HEK293 (cell line): ENCODE results near the gene TRAF3.

Experiments used
- CTCF ChIA-PET: fragments of 350-600 bp; formaldehyde crosslinking; extraction: SDS; loops from one replicate; lab custom pipeline; 2021; ENCODE audit warnings: antibody characterized with exemption; lab: Yijun Ruan, JAX
- POLR2A ChIA-PET: fragments of 300-600 bp; formaldehyde crosslinking; extraction: SDS; loops from one replicate; lab custom pipeline; 2020; ENCODE audit warnings: antibody characterized with exemption, inconsistent platforms; lab: Yijun Ruan, JAX
- H3K27ac ChIP-seq: fragments of 200-500 bp; sonication (Bioruptor generic); 2 replicates; pipeline ENCODE4 v1.5.1; 2014; ENCODE audit warnings: low read depth, low read length, control low read depth, inconsistent platforms; ENCODE audit errors: extremely low read depth
- H3K36me3 ChIP-seq, 2 experiments: fragments of 200-500 bp in 1 of 2; sonication (Bioruptor generic) in 1 of 2; 1 replicate in 1 of 2; 2 replicates in 1 of 2; pipeline ENCODE4 v1.5.1; 2014 to 2017; ENCODE audit warnings: inconsistent platforms in 2 of 2, low read length in 2 of 2; ENCODE audit not compliant: control insufficient read depth in 2 of 2, insufficient read depth in 1 of 2
- H3K4me1 ChIP-seq: fragments of 200-500 bp; sonication (Bioruptor generic); 2 replicates; pipeline ENCODE4 v1.5.1; 2014; ENCODE audit warnings: mild to moderate bottlenecking, low read length, inconsistent platforms; ENCODE audit not compliant: control insufficient read depth, insufficient read depth
- H3K4me3 ChIP-seq: 2 replicates; pipeline ENCODE4 v1.5.1; 2011; ENCODE audit warnings: low read depth, mild to moderate bottlenecking, control low read depth, low read length, moderate library complexity
- H3K9me3 ChIP-seq: fragments of 200-500 bp; sonication (Bioruptor generic); 2 replicates; pipeline ENCODE4 v1.5.1; 2014; ENCODE audit warnings: low read depth, low read length, inconsistent platforms; ENCODE audit not compliant: control insufficient read depth, insufficient read depth
- KLF10 ChIP-seq: fragments of 450-650 bp; IDR thresholded peaks from 2 replicates; pipeline ENCODE4 v1.5.1; 2018; ENCODE audit warnings: missing biosample characterization, mild to moderate bottlenecking, missing genetic modification characterization
- KLF7 ChIP-seq: fragments of 450-650 bp; formaldehyde crosslinking; IDR thresholded peaks from 2 replicates; pipeline ENCODE4 v1.5.1; 2016; ENCODE audit warnings: missing biosample characterization, missing genetic modification characterization, borderline replicate concordance
- MYNN ChIP-seq: fragments of 450-650 bp; formaldehyde crosslinking; IDR thresholded peaks from 2 replicates; pipeline ENCODE4 v1.5.1; 2016; ENCODE audit warnings: missing biosample characterization, missing genetic modification characterization, borderline replicate concordance
- OSR2 ChIP-seq: fragments of 450-650 bp; formaldehyde crosslinking; IDR thresholded peaks from 2 replicates; pipeline ENCODE4 v1.5.1; 2016; ENCODE audit warnings: missing biosample characterization, missing genetic modification characterization
- PRDM2 ChIP-seq: fragments of 450-650 bp; formaldehyde crosslinking; IDR thresholded peaks from 2 replicates; pipeline ENCODE4 v1.5.1; 2016; ENCODE audit warnings: missing biosample characterization, missing genetic modification characterization, borderline replicate concordance
- ZFHX2 ChIP-seq: fragments of 450-650 bp; formaldehyde crosslinking; conservative IDR thresholded peaks from 2 replicates; pipeline ENCODE4 v1.5.1; 2016; ENCODE audit warnings: missing biosample characterization, missing genetic modification characterization
- ZNF132 ChIP-seq: fragments of 450-650 bp; formaldehyde crosslinking; IDR thresholded peaks from 2 replicates; pipeline ENCODE4 v1.5.1; 2017; ENCODE audit warnings: missing biosample characterization, missing genetic modification characterization, borderline replicate concordance
- ZNF138 ChIP-seq: fragments of 450-650 bp; formaldehyde crosslinking; IDR thresholded peaks from 2 replicates; pipeline ENCODE4 v1.5.1; 2016; ENCODE audit warnings: missing biosample characterization, missing genetic modification characterization, borderline replicate concordance
- ZNF302 ChIP-seq: fragments of 450-650 bp; formaldehyde crosslinking; IDR thresholded peaks from 2 replicates; pipeline ENCODE4 v1.5.1; 2016; ENCODE audit warnings: missing biosample characterization, missing genetic modification characterization, low read depth
- ZNF473 ChIP-seq: fragments of 450-650 bp; formaldehyde crosslinking; IDR thresholded peaks from 2 replicates; pipeline ENCODE4 v1.5.1; 2017; ENCODE audit warnings: missing biosample characterization, missing genetic modification characterization
- ZNF501 ChIP-seq: fragments of 450-650 bp; formaldehyde crosslinking; IDR thresholded peaks from 2 replicates; pipeline ENCODE4 v1.5.1; 2016; ENCODE audit warnings: missing biosample characterization, missing genetic modification characterization
- ZNF518A ChIP-seq: fragments of 450-650 bp; formaldehyde crosslinking; conservative IDR thresholded peaks from 2 replicates; pipeline ENCODE4 v1.5.1; 2016; ENCODE audit warnings: low read depth, missing biosample characterization, missing genetic modification characterization
- ZNF521 ChIP-seq: fragments of 450-650 bp; formaldehyde crosslinking; IDR thresholded peaks from 2 replicates; pipeline ENCODE4 v1.5.1; 2017; ENCODE audit warnings: missing biosample characterization, mild to moderate bottlenecking, missing genetic modification characterization
- ZNF548 ChIP-seq: fragments of 450-650 bp; formaldehyde crosslinking; IDR thresholded peaks from 2 replicates; pipeline ENCODE4 v1.5.1; 2016; ENCODE audit warnings: missing biosample characterization, missing genetic modification characterization
- ZNF624 ChIP-seq: fragments of 450-650 bp; formaldehyde crosslinking; IDR thresholded peaks from 2 replicates; pipeline ENCODE4 v1.5.1; 2017; ENCODE audit warnings: missing biosample characterization, missing genetic modification characterization

TRAF3 gene

GRCh38 chr14:102728501-102728900, 48.7 kb upstream of the TRAF3 start:
- no peaks in the 10 kb centered on the region for H3K4me1 ChIP-seq
- H3K4me3 ChIP-seq, result no peak overlapping the region
- POLR2A ChIA-PET, result no interaction called here
- no peak overlapping the region for H3K27ac ChIP-seq
- peaks cover 3 to 57% of the 10 kb centered on the region in 2 experiments; a peak in 2 of 3 replicates for H3K36me3 ChIP-seq
- no peaks in the 10 kb centered on the region for H3K9me3 ChIP-seq
- TF ChIP-seq ZNF302 (tag by site-specific recombination) (no peak), MYNN (tag by site-specific recombination) (no peak), ZNF548 (tag by site-specific recombination) (no peak), ZNF501 (tag by site-specific recombination) (no peak), OSR2 (tag by site-specific recombination) (no peak), ZNF132 (tag by site-specific recombination) (no peak), ZNF473 (tag by site-specific recombination) (no peak), PRDM2 (no peak), ZNF518A (tag by site-specific recombination) (no peak), ZNF624 (tag by site-specific recombination) (no peak), KLF7 (tag by site-specific recombination) (no peak)
- CTCF ChIA-PET, result interaction anchor here (0.6 kb wide), 1 partner anchor 56 kb away, joined by 3 read pairs; no protein-coding TSS in a partner anchor

- ChIA-PET POLR2A (no interaction called here), CTCF (interaction anchor here (0.6 kb wide), 1 partner anchor 57 kb away, joined by 3 read pairs; no protein-coding TSS in a partner anchor)
- Histone ChIP-seq H3K36me3 (peaks cover 1 to 50% of the 10 kb centered on the region in 2 experiments; a peak in 2 of 3 replicates), H3K4me3 (no peak overlapping the region), H3K27ac (no peak overlapping the region), H3K4me1 (no peaks in the 10 kb centered on the region), H3K9me3 (no peaks in the 10 kb centered on the region)
- TF ChIP-seq ZFHX2 (tag by site-specific recombination), result no peak
- TF ChIP-seq ZNF138, result no peak
- TF ChIP-seq ZNF521, result no peak
- TF ChIP-seq KLF10 (tag by site-specific recombination), result no peak
Measured at GRCh38 chr14:102729268-102729667, 48.0 kb upstream of the TRAF3 start.
